ENCODE data around the gene IAPP.

Gene IAPP

GRCh38 chr12:21372602-21373001 is at the start of gene IAPP:
TSS of gene IAPP (plus strand) at chr12:21372902. CDS start at chr12:21373352, 450 bp downstream.
- H3K4me3 ChIP-seq (ENCODE audit: low read depth in 1 of 2, low read length in 1 of 2): no peak within 1 kb of the TSS
- no peaks in the 10 kb centered on the region for H3K27me3 ChIP-seq
- TF ChIP-seq CTCF (IDR thresholded peaks at IDR 0.05): no peak
- H3K4me1 ChIP-seq (ENCODE audit: control insufficient read depth in 1 of 2, insufficient read depth in 1 of 2, low read depth in 1 of 2, low read length in 1 of 2): no peaks in the 10 kb centered on the region
- H3K27ac ChIP-seq: no peak within 1 kb of the TSS
- H3K36me3 ChIP-seq: no peaks in the 10 kb centered on the region
- no peaks in the 10 kb centered on the region for H3K9me3 ChIP-seq

GRCh38 chr12:21323736-21324135 is 49.0 kb upstream of the IAPP start:
- Histone ChIP-seq H3K9me3 (no peaks in the 10 kb centered on the region), H3K4me1 (ENCODE audit: control insufficient read depth in 1 of 2, insufficient read depth in 1 of 2, low read depth in 1 of 2, low read length in 1 of 2) (no peaks in the 10 kb centered on the region), H3K27me3 (no peaks in the 10 kb centered on the region), H3K4me3 (ENCODE audit: low read depth in 1 of 2, low read length in 1 of 2) (no peak overlapping the region), H3K27ac (no peak overlapping the region), H3K36me3 (no peaks in the 10 kb centered on the region)
- TF ChIP-seq CTCF (IDR thresholded peaks at IDR 0.05): no peak

GRCh38 chr12:21324551-21324950 is 48.2 kb upstream of the IAPP start:
- Histone ChIP-seq H3K36me3 (no peaks in the 10 kb centered on the region), H3K4me3 (ENCODE audit: low read depth in 1 of 2, low read length in 1 of 2) (no peak overlapping the region), H3K27ac (no peak overlapping the region), H3K9me3 (no peaks in the 10 kb centered on the region), H3K4me1 (ENCODE audit: control insufficient read depth in 1 of 2, insufficient read depth in 1 of 2, low read depth in 1 of 2, low read length in 1 of 2) (no peaks in the 10 kb centered on the region), H3K27me3 (no peaks in the 10 kb centered on the region)
- TF ChIP-seq CTCF (IDR thresholded peaks at IDR 0.05): no peak

GRCh38 chr12:21328578-21328977 is 44.1 kb upstream of the IAPP start:
- Histone ChIP-seq H3K27ac (no peak overlapping the region), H3K4me1 (ENCODE audit: control insufficient read depth in 1 of 2, insufficient read depth in 1 of 2, low read depth in 1 of 2, low read length in 1 of 2) (no peaks in the 10 kb centered on the region), H3K4me3 (ENCODE audit: low read depth in 1 of 2, low read length in 1 of 2) (no peak overlapping the region), H3K9me3 (no peaks in the 10 kb centered on the region), H3K36me3 (no peaks in the 10 kb centered on the region), H3K27me3 (no peaks in the 10 kb centered on the region)
- TF ChIP-seq CTCF (IDR thresholded peaks at IDR 0.05): no peak

GRCh38 chr12:21330682-21331253 is 41.9 kb upstream of the IAPP start:
- no peak overlapping the region for H3K27ac ChIP-seq
- H3K36me3 ChIP-seq: no peaks in the 10 kb centered on the region
- H3K4me1 ChIP-seq (ENCODE audit: control insufficient read depth in 1 of 2, insufficient read depth in 1 of 2, low read depth in 1 of 2, low read length in 1 of 2): no peaks in the 10 kb centered on the region
- no peak for TF ChIP-seq CTCF (IDR thresholded peaks at IDR 0.05)
- H3K4me3 ChIP-seq (ENCODE audit: low read depth in 1 of 2, low read length in 1 of 2): no peak overlapping the region
- H3K27me3 ChIP-seq: no peaks in the 10 kb centered on the region
- no peaks in the 10 kb centered on the region for H3K9me3 ChIP-seq
